ENCODE measurements around the gene RETN. TPM values are rescaled to one million over a fixed set of nuclear protein-coding genes. Genes with fewer than 3 reads are reported as not detected.

Gene RETN
- total RNA-seq, 2 donors from 2014 or later, result not detected

Other genes with a start within 250 kb of the RETN start
- gene PEX11G, start 180.0 kb upstream of the RETN start, total RNA-seq, result 10 to 100 TPM in 1 of 2 donors, 1 to 10 TPM in 1; 9.0 to 10.8 TPM
- 10 to 100 TPM; 37.8 to 56.2 TPM for gene ZNF358, start 152.9 kb upstream of the RETN start, total RNA-seq
- gene MCOLN1, start 146.4 kb upstream of the RETN start, total RNA-seq, result 10 to 100 TPM; 22.2 to 31.6 TPM
- 100 to 1,000 TPM in 1 of 2 donors, 10 to 100 TPM in 1; 87.8 to 107 TPM for gene PNPLA6, start 133.3 kb upstream of the RETN start, total RNA-seq
- gene CAMSAP3, start 73.2 kb upstream of the RETN start, total RNA-seq, result 10 to 100 TPM; 51.1 to 52.4 TPM
- gene XAB2, start 39.5 kb upstream of the RETN start, total RNA-seq, result 10 to 100 TPM; 23.6 to 29.4 TPM
- gene PET100, start 39.3 kb upstream of the RETN start, total RNA-seq, result 100 to 1,000 TPM; 100 to 123 TPM
- under 1 TPM in 1 of 2 donors, not detected in 1; 0.73 TPM for gene PCP2, start 35.3 kb upstream of the RETN start, total RNA-seq
- 100 to 1,000 TPM; 186 to 209 TPM for gene STXBP2, start 31.9 kb upstream of the RETN start, total RNA-seq
- not detected for gene MCEMP1, start 8.0 kb downstream of the RETN start, total RNA-seq
- 100 to 1,000 TPM; 107 to 108 TPM for gene TRAPPC5, start 11.8 kb downstream of the RETN start, total RNA-seq
- gene FCER2, start 33.1 kb downstream of the RETN start, total RNA-seq, result under 1 TPM; 0.27 to 0.64 TPM
- 1 to 10 TPM in 1 of 2 donors, not detected in 1; 1.3 TPM for gene CLEC4G, start 63.1 kb downstream of the RETN start, total RNA-seq
- gene CD209, start 78.5 kb downstream of the RETN start, total RNA-seq, result 10 to 100 TPM in 1 of 2 donors, 1 to 10 TPM in 1; 2.6 to 12.1 TPM
- gene CLEC4M, start 94.2 kb downstream of the RETN start, total RNA-seq, result not detected
- gene EVI5L, start 161.2 kb downstream of the RETN start, total RNA-seq, result 10 to 100 TPM; 10.5 to 13.1 TPM
- gene PRR36, start 205.3 kb downstream of the RETN start, total RNA-seq, result under 1 TPM; 0.22 to 0.46 TPM
- gene LRRC8E, start 219.5 kb downstream of the RETN start, total RNA-seq, result 1 to 10 TPM; 2.7 to 3.1 TPM
- 10 to 100 TPM; 27.0 to 29.2 TPM for gene MAP2K7, start 234.8 kb downstream of the RETN start, total RNA-seq
- gene TGFBR3L, start 245.8 kb downstream of the RETN start, total RNA-seq, result under 1 TPM in 1 of 2 donors, not detected in 1; 0.53 TPM

Data from left colon (tissue), 2 donors.